Breast epithelium (tissue), 3 donors: ENCODE data around the gene PLSCR3.

Experiments
- CTCF ChIP-seq, 3 donors: fragments of 450-650 bp; IDR thresholded peaks; one replicate each; pipeline ENCODE4 v1.5.1; 2016 to 2017; ENCODE audit warnings: antibody characterized with exemption in 3 of 3, mild to moderate bottlenecking in 3 of 3, moderate library complexity in 3 of 3
- POLR2AphosphoS5 ChIP-seq, 3 donors: sonication (generic); formaldehyde crosslinking; IDR thresholded peaks; one replicate each; pipeline ENCODE4 v1.6.1; 2017; ENCODE audit warnings: antibody characterized with exemption in 3 of 3

GRCh38 chr17:7410634-7411426 is 16.5 kb upstream of the PLSCR3 start:
- TF ChIP-seq CTCF (IDR thresholded peaks at IDR 0.05) (no peak), POLR2AphosphoS5 (IDR thresholded peaks at IDR 0.05) (no peak)
